ENCODE data around the gene CFP. TPM values are rescaled to one million over a fixed set of nuclear protein-coding genes. Genes with fewer than 3 reads are reported as not detected.

Gene CFP
- polyA plus RNA-seq, 1 of the 3 experiments (the other 2 are of a cell fraction): 0.03 TPM

GRCh38 chrX:47614618-47615017, 15.1 kb downstream of the CFP start:
- WGBS (ENCODE audit: low lambda C conversion rate): 49% methylated on average over 5 of the region's 5 CpGs
- ChIA-PET CTCF (no interaction called here), POLR2A (interaction anchor here (0.6 kb wide), 1 partner anchor 71 kb away, joined by 3 read pairs; no protein-coding TSS in a partner anchor)
- DNase-seq: no peak
- no peak for TF ChIP-seq TEAD4 (IDR thresholded peaks at IDR 0.05; ENCODE audit: borderline replicate concordance, insufficient read depth)
- TF ChIP-seq YY1 (IDR thresholded peaks at IDR 0.05; ENCODE audit: low read depth): no peak
- TF ChIP-seq ELF1 (IDR thresholded peaks at IDR 0.05): no peak
- TF ChIP-seq EZH2phosphoT487 (IDR thresholded peaks at IDR 0.05; ENCODE audit: borderline replicate concordance, low read depth): no peak
- TF ChIP-seq IRF3 (IDR thresholded peaks at IDR 0.05; ENCODE audit: low read depth, low read length): no peak
- no peak for TF ChIP-seq PBX3 (IDR thresholded peaks at IDR 0.05)
- TF ChIP-seq CTCF (IDR thresholded peaks at IDR 0.05): no peak
- no peak for TF ChIP-seq SIN3A (IDR thresholded peaks at IDR 0.05; ENCODE audit: borderline replicate concordance, low read depth, low read length)
- no peak for TF ChIP-seq RAD21 (IDR thresholded peaks at IDR 0.05; ENCODE audit: low read length)
- TF ChIP-seq TAF1 (IDR thresholded peaks at IDR 0.05; ENCODE audit: borderline replicate concordance, low read depth, low read length): no peak
- no peak for TF ChIP-seq EP300 (IDR thresholded peaks at IDR 0.05; ENCODE audit: borderline replicate concordance in 1 of 2, low read depth in 1 of 2, low read length in 1 of 2)
- no peak for TF ChIP-seq USF2 (IDR thresholded peaks at IDR 0.05; ENCODE audit: borderline replicate concordance, low read depth, low read length)
- TF ChIP-seq SMC3 (IDR thresholded peaks at IDR 0.05; ENCODE audit: low read depth, low read length): no peak
- no peak for TF ChIP-seq FOXM1 (IDR thresholded peaks at IDR 0.05; ENCODE audit: low read depth)
- no peak for TF ChIP-seq MAX (IDR thresholded peaks at IDR 0.05; ENCODE audit: low read depth)
- no peak overlapping the region for H2AFZ ChIP-seq (ENCODE audit: low read depth)
- no peaks in the 10 kb centered on the region for H3K79me2 ChIP-seq (ENCODE audit: insufficient read depth)
- no peaks in the 10 kb centered on the region for H3K9me3 ChIP-seq
- H3K27ac ChIP-seq (ENCODE audit: low read depth in 2 of 2, low read length in 1 of 2): no peak overlapping the region
- no peaks in the 10 kb centered on the region for H3K9me2 ChIP-seq
- no peaks in the 10 kb centered on the region; the same call in 1 of the 2 replicates for H3K27me3 ChIP-seq (ENCODE audit: insufficient read depth)
- no peaks in the 10 kb centered on the region for H4K20me1 ChIP-seq (ENCODE audit: insufficient read depth)
- no peak overlapping the region for H3K9ac ChIP-seq
- H3K4me2 ChIP-seq: no peak overlapping the region
- H3F3A ChIP-seq (replicated peaks; ENCODE audit: insufficient read depth): no peaks in the 10 kb centered on the region
- H3K36me3 ChIP-seq (replicated peaks in 1 of 2; ENCODE audit: control insufficient read depth in 1 of 2, insufficient read depth in 2 of 2, low read length in 1 of 2): no peaks in the 10 kb centered on the region
- H3K4me3 ChIP-seq (ENCODE audit: low read depth in 2 of 2, low read length in 1 of 2): no peak overlapping the region
- no peaks in the 10 kb centered on the region; a peak in 1 of 4 replicates for H3K4me1 ChIP-seq (ENCODE audit: control insufficient read depth in 1 of 2, insufficient read depth in 2 of 2, low read depth in 1 of 2, low read length in 1 of 2)
